ENCODE measurements around the gene INO80E.

- TF ChIP-seq, protein P1, sequence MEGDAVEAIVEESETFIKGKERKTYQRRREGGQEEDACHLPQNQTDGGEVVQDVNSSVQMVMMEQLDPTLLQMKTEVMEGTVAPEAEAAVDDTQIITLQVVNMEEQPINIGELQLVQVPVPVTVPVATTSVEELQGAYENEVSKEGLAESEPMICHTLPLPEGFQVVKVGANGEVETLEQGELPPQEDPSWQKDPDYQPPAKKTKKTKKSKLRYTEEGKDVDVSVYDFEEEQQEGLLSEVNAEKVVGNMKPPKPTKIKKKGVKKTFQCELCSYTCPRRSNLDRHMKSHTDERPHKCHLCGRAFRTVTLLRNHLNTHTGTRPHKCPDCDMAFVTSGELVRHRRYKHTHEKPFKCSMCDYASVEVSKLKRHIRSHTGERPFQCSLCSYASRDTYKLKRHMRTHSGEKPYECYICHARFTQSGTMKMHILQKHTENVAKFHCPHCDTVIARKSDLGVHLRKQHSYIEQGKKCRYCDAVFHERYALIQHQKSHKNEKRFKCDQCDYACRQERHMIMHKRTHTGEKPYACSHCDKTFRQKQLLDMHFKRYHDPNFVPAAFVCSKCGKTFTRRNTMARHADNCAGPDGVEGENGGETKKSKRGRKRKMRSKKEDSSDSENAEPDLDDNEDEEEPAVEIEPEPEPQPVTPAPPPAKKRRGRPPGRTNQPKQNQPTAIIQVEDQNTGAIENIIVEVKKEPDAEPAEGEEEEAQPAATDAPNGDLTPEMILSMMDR (IDR thresholded peaks at IDR 0.05): no peak
- TF ChIP-seq ZFX (IDR thresholded peaks at IDR 0.05; ENCODE audit: borderline replicate concordance): no peak
These were observed 9.8 kb upstream of the INO80E start for GRCh38 chr16:29986231-29986630.

Measured in 22Rv1 (cell line).